GM06990 (cell line): ENCODE data around the gene MANEAL.
A peak's percentile ranks its signal among the peaks of the same experiment; 100 is the strongest.

ENCODE experiments used
- DNase-seq: peaks from one replicate; pipeline ENCODE4 v3.0.0-alpha.2; 2011; ENCODE audit not compliant: insufficient read length; ENCODE audit errors: extremely low read depth
- H3K27me3 ChIP-seq: replicated peaks from 2 replicates; pipeline ENCODE4 v1.6.0; 2011; ENCODE audit warnings: low read length; ENCODE audit not compliant: control insufficient read depth, insufficient read depth
- H3K36me3 ChIP-seq: 2 replicates; pipeline ENCODE4 v1.5.1; 2011; ENCODE audit warnings: low read length; ENCODE audit not compliant: control insufficient read depth, insufficient read depth
- H3K4me3 ChIP-seq: replicated peaks from 2 replicates; pipeline ENCODE4 v1.5.1; 2011; ENCODE audit warnings: low read depth, mild to moderate bottlenecking, control low read depth, low read length
- TF ChIP-seq, protein P1 (sequence below): IDR thresholded peaks from 2 replicates; pipeline ENCODE4 v1.5.1; 2011; ENCODE audit warnings: low read length, control low read depth, mild to moderate bottlenecking, inconsistent platforms; ENCODE audit not compliant: insufficient read depth, poor library complexity, severe bottlenecking

The MANEAL gene

DNA sequence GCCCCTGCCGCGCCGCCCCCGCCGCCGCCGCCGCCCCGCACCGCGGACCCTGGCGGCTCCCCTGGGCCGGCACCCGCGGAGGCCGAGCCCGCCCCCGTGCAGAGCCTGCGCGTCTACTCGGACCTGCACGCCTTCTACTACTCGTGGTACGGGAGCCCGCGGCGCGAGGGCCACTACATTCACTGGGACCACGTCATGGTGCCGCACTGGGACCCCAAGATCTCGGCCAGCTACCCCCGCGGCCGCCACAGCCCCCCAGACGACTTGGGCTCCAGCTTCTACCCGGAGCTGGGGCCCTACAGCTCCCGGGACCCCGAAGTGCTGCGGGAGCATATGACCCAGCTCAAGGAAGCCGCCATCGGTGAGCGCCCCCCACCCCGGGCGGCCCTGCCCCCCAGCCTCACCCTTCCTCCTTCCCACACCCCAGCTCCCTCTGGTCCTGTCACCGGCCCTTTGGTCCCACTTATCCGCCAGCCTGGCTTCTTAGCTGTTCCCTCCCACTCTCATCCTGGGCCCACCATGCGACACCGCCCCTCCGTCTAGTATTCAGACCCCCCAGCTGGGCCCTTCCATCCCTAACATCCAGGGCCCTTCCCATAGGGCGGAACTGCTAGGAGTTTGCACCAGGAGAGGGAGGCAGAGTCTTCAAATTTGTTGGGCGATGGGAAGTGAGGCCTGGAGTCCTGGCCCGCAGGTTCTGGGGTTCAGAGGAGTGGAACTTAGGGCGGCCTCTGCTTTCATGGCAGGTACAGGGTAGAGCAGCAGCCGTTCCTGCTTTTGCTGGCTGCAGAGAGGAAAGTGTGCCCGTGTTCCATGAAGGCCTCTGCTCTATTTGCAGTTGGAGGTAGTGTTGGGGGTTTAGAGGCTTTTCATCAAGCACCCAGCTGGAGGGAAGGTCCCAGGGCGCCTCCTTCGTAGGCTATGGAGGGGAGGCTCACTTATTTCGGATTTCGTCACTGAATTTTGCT is 1.0 kb downstream of the MANEAL start:
- H3K27me3 ChIP-seq, result no peaks in the 10 kb centered on the region
- DNase-seq, result peak; percentile 12
- peak overlapping the region; percentile 77 for H3K4me3 ChIP-seq
- TF ChIP-seq, protein P1, sequence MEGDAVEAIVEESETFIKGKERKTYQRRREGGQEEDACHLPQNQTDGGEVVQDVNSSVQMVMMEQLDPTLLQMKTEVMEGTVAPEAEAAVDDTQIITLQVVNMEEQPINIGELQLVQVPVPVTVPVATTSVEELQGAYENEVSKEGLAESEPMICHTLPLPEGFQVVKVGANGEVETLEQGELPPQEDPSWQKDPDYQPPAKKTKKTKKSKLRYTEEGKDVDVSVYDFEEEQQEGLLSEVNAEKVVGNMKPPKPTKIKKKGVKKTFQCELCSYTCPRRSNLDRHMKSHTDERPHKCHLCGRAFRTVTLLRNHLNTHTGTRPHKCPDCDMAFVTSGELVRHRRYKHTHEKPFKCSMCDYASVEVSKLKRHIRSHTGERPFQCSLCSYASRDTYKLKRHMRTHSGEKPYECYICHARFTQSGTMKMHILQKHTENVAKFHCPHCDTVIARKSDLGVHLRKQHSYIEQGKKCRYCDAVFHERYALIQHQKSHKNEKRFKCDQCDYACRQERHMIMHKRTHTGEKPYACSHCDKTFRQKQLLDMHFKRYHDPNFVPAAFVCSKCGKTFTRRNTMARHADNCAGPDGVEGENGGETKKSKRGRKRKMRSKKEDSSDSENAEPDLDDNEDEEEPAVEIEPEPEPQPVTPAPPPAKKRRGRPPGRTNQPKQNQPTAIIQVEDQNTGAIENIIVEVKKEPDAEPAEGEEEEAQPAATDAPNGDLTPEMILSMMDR, result no peak
- H3K36me3 ChIP-seq, result peaks cover 10% of the 10 kb centered on the region

DNA sequence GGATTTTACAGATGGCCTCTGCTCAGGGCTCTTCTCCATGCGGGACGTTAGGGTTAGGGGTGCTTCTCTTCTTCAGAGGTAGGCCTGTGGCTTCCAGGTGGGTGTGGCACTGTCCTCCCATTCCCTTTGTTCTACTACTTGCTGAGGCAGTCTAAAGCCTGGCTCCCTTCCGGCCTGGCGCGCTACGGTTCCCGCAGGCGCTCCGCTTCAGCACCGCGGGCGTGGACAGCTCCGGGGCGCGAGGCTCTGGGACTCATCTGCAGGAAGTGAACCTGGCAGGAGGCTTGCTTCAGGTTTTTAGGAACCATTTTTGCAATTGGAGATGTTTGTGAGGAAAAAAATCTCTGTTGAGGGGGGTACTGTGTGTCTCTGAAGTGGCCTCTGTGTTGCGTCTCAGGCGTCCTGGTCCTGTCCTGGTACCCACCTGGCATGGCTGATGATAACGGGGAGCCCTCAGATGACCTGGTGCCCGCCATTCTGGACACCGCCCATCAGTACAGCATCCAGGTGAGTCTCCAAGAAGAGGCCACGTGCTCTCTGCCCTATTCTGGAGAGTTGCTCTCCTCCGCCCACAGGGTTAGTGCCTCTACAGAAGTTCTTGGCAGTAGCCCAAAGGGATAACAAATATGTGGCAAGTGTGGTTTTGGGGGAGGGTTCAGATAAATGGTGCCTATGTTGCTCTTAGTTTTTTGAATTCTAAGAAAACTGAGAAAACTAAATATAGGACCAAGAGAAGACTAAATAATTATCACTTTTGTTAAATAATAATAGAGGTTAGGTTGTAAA is 1.9 kb downstream of the MANEAL start:
- Histone ChIP-seq H3K4me3 (peak overlapping the region; percentile 77), H3K27me3 (no peaks in the 10 kb centered on the region), H3K36me3 (peaks cover 16% of the 10 kb centered on the region)
- TF ChIP-seq, protein P1, result no peak
- DNase-seq, result peak; percentile 31

DNA sequence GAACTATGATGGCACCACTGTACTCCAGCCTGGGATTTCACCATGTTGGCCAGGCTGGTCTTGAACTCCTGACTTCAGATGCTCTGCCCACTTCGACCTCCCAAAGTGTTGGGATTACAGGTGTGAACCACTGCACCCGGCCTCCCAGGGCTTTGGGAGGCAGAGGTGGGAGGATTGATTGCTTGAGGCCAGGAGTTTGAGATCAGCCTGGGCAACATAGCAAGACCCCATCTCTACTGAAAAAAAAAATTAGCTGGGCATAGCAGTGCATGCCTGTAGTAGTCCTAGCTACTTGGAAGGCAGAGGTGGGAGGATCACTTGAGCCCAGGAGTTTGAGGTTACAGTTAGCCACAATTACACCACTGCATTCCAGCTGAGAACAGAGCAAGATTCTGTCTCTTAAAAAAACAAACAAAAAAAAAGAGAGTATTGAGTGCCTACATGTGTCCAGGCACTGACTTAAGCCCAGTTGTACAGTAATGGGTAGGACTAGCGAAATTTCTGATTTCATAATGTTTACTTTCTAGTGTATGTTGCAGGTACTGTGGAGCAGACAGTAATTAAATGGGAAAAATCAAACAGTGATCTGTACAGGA is 4.2 kb downstream of the MANEAL start:
- no peak overlapping the region for H3K4me3 ChIP-seq
- no peaks in the 10 kb centered on the region for H3K27me3 ChIP-seq
- peaks cover 21% of the 10 kb centered on the region for H3K36me3 ChIP-seq
- DNase-seq, result no peak
- TF ChIP-seq, protein P1, result no peak

DNA sequence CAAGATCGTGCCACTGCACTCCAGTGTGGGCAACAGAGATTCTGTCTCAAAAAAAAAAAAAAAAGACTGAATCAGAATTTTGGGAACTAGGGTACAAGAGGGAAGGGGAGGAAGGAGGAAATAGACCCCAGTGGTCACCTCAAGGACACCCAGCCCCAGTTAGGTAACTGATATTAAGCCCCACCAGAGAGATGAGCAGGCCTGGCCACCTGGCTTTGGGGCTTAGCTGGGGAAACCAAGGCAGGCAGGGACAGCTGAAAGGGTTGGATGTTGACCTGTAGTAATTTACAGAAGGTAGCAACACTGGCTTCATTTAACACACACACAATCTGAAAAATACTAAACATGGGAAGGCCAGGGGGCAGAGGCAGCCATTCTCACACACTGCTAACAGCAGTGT is 8.8 kb downstream of the MANEAL start:
- H3K36me3 ChIP-seq, result peaks cover 39% of the 10 kb centered on the region
- no peak for DNase-seq
- TF ChIP-seq, protein P1, result no peak
- H3K27me3 ChIP-seq, result no peaks in the 10 kb centered on the region
- H3K4me3 ChIP-seq, result no peak overlapping the region

DNA sequence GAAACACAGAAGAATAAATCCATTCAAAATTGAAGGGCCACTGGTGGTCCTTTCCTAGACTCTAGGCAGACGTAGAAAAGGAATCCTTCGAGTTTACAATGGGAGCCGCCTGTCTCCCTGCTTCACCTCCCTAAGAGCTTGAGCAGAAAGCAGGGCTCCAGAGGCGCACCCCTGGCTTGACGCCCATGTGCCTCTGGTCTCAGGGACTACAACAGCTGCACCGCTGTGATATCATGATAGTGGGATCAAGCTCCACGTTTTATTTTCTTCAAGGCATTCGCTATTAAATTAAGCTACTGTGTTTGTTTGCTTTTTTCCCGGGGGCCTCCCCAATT is 13.5 kb downstream of the MANEAL start:
- Histone ChIP-seq H3K27me3 (no peaks in the 10 kb centered on the region), H3K36me3 (peaks cover 23% of the 10 kb centered on the region), H3K4me3 (peak overlapping the region; percentile 91)
- no peak for DNase-seq
- TF ChIP-seq, protein P1, result no peak
